Suppressor macrophage (primary cell): Measurements from ENCODE around the gene SNX9.
"Not testable (repeated sequence)": the region's sequence is repeated elsewhere in the genome, so short reads cannot be mapped to it uniquely, and the experiment has no call there.

Experiments used
- DNase-seq, 4 experiments: peaks; one replicate each; pipeline ENCODE4 v3.0.0-alpha.2; 2020 to 2022

SNX9 gene

GRCh38 chr6:157887892-157888291 lies 64.8 kb downstream of the SNX9 start:
- no peak for DNase-seq

DNA sequence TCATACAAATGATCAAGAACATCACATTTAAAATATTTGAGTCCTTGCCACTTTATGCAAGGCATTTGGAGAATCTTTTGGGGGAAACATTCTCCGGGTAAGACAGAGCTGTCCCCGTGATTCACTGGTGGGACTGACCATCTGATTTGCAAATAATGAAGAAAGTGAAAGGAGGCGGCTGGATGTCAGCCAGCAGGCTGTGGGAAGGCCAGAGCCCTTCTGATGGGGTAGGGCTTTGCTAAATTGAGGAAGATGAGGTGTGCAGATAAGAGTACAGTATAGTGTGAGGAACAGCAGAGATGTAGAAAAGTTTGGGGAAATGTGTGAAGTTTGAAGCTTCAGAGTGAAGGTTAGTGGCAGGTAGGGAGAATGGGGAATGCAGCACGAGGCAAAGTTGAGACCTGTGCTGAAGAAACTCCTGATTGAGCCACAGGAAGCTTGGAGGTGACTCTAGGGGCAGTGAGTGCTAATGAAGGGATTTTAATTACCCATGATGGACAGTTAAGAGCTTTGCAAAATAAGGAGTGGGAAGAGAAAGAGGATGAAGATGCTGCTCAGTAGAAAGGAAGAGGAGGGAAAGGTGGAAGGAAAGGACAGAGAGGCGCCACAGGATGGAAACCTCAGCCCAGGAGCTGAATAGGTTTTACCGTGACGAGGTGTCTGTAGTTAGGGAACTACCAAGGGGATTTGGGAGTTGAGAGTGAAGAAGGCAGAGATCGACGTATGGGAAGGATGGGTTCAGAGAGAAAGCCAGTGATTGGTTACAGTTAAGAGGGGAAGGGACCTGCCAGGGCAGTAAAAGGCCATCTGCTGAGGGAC lies 68.7 kb downstream of the SNX9 start:
- peak; percentile 48 to 68 (median 60) for DNase-seq

DNA sequence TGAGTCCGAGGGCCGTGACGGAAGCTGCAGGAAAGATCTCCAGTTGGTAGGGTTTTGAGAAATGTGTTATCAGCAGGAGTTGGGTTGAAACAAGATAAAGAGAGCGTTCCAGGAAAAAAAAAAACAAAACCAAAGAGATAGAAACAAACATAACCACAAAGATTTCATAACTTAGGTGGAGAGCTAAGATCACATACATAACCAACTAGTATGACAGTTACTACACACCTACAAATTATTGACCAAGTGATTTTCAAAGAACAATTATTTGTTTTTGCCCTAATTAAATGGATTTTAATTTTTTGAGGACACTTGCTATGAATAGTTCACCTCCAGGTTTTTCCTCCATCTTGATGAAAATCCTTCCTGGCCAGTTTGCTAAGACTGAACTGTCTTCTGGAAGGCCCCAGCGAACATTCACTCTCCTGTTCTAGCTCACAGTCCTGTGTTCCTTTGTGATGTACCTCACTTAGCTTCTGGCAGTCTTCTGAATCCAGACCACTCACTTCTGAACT lies 69.4 kb downstream of the SNX9 start:
- DNase-seq, result no peak

GRCh38 chr6:157893238-157893637 lies 70.2 kb downstream of the SNX9 start:
- DNase-seq, result no peak

DNA sequence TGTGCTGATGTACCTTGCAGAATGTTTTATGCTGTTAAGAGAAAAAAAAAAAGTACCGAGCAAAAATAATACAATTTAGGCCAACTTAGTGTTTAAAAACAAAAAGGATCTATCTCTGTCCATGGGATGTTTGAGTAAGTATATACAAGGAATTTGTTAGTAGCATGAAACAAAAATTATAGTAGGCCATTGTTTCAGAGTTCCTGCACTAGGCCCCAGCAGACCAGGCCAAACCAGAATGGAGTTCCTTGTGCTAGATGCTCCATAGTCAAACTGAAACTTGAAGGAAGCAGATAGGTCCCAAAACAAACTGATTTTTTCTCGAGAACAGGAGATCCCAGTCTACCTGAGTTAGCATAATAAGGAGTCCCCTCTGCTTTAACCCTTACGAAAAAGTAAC lies 72.5 kb downstream of the SNX9 start:
- no peak for DNase-seq

DNA sequence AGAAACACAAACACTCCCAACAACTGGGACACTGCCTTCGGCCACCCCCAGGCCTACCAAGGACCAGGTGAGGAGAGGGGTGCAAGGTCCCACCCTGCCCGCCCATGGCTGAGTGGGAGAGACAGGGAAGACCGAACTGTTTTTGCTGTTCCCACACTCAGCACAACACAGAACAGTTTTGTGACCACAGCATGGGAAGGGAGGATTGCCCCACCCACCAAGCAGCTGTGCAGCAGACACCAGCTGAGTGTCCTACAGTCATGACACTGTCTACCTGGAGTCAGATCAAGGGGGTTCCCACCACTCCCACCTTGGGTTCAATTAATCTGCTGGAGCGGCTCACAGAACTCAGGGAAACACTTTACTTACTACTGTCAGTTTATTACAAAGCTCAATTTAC lies 73.9 kb downstream of the SNX9 start:
- no peak for DNase-seq

GRCh38 chr6:157898169-157898568 lies 75.1 kb downstream of the SNX9 start:
- no peak for DNase-seq

- DNase-seq, result no peak
These were observed 75.6 kb downstream of the SNX9 start for GRCh38 chr6:157898640-157899039.

DNA sequence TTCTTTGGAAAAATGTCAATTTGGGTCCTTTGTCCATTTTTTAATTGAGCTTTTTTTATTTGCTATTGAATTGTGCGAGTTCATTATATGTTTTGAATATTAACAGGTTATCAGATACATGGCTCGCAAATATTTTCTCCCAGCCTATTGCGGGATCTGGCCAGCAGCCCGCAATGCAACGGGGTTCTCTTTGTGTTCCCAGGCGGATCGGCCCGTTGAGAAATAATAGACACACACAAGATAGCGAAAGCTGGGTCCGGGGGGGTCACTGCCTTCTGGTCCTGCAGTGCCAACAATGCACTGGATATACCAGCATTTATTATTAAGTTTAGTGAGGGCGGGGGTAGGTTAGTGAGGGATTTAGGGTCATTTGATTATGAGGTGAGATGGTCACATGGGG lies 77.2 kb downstream of the SNX9 start:
- DNase-seq, result not testable (repeated sequence)

DNA sequence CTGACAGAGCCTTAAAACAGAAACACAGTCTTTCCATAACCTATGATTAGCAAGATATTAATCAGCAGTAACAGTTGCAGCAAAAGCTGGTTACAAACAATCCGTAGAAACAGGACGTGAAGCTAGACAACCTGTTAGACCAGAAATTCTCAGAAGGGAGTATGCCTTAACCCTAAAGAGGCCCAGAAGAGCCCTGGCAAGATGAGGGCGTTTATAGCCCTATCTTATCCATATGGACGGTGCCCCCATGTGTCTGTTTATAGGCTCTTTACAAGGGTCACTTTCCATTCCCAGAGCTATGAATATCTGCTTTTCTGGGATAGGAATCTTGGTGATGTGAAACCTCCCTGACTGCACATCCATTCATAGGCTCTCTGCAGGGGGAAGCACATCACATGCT lies 77.7 kb downstream of the SNX9 start:
- DNase-seq, result not testable (repeated sequence)

DNA sequence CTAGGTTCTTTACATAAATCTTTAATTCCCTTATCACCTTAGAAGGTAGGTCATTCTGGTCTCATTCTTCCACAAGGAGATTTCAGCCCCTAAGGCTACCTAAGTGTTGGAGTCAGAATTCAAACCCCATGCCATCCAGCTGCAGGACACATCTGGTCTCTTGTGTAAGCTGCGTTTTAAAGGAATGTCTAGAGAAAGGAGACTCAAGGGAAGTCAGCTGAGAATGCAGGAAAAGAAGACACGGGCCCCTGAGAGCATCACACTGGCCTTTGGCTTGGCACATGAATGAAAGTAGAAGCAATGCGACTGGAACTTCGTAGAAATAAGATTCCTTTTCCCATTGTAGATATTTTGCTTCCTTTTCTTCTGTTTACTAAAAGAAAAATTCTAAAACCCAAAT lies 82.0 kb downstream of the SNX9 start:
- DNase-seq, result no peak

DNA sequence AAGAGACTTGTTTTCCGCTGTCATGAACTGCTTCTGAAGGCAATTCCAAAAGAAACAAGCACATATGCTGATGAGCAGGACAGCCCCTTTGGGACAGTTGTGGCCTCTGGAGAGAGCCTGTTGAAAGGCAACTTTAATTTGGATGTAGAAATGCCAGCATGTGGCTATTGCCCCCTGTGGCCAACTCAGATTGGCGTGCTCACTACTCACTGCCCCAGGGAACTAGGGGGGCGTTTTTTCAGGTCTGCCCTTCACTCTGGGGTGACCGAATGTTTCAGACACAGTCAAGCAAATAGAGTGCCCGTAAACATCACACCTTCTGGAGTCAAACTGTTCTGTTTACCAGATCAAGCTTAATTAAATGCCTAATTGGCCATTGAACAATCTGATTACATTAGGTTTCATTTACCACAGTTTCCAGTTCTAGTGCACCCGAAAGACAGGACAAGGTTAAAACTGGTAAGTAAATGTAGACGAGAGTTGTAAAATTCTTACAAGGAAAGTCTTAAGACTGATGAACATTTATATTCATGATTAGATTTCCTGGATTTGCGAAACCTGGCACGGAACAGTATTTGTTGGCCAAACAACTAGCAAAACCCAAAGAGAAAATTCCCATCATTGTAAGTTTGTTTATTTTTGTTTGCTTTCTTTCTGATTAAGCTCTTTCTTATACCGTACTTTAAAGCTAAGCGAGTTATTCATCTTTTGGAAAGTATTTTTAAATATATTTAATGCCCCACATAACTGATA lies 82.7 kb downstream of the SNX9 start:
- no peak for DNase-seq

DNA sequence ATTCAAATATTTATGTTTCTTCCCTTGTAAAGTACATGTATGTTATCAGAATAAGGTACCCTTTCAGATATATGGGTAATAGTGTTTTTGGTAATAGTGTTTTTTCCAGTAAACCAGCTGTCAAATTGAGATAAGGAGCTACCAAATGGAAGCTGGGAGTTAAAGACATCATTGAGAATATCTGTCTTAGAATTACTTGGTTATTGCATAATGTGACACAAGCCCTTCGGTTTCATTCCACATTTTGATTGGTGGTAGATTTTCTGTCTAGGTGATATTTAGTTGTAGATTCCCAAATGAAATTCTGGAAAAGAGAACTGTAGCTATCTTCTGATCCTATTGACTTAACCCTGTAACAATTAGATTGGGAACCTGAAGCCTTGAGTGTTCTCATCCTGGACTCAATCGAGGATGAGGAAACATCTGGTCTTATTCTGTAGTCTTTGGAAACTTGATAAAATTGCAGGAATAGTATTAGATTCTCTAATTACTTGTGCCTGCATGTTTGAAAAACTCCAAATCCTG lies 83.6 kb downstream of the SNX9 start:
- DNase-seq, result no peak

DNA sequence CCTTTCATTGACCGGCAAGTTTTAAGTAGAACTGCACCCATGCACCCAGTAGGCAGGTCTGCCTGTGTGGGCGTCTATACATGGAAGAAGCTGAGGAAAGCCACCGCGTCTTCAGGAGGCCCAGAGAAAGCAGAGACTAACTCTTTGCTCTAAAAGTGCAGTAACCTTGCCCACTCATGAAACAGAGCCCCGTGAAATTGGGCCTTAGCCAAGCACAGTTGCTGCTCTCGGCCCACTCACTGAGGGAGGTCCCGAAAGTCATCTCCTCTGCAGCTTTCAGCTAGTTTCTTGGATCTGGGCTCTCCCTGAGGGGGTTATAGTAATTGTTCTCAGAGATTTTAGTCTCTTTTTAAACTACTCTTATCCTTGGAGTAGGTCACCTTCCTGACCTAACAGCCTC lies 84.6 kb downstream of the SNX9 start:
- DNase-seq, result no peak

GRCh38 chr6:157908369-157909281 lies 85.6 kb downstream of the SNX9 start:
- DNase-seq, result no peak

GRCh38 chr6:157909282-157909664 lies 86.2 kb downstream of the SNX9 start:
- DNase-seq, result no peak

GRCh38 chr6:157911278-157911677 lies 88.2 kb downstream of the SNX9 start:
- no peak for DNase-seq

DNA sequence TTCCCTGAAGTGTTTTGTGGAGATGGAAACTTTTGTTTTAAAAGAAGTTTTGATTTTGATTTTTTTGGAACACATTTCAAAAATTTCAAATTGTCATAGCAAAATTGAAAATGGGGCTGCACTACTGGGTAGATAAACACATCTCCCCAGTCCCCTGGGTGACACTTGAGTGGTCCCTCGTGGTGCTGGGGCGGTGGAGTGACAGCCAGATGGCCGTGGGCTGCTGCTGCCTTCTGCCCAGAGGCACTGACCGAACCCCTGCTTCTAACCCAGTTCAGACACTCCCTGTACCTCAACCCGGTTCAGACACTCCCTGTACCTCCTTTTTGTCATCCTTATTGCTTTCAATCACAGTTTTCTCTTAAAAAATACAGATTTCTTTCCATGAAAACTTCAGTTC lies 88.7 kb downstream of the SNX9 start:
- no peak for DNase-seq

DNA sequence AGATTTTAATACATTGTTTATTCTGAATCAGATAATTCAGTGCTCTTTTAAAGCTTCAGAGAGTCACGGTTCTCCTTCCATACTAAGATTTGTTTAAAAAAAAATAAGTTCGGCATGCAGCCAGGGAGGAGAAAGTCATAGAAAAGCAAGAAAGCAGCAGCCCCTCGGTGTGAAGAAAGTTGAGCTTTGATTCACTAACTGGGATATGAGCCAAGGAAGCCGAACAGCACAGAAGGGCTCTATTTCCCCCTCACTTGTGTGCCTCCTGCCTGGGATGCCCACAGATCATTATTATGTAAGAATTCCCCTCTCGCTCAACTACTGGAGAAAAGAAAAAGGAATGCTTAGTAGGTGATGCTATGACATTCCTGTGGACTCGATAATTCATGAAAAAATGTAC lies 89.3 kb downstream of the SNX9 start:
- no peak for DNase-seq

GRCh38 chr6:157921685-157922367 lies 98.8 kb downstream of the SNX9 start:
- no peak for DNase-seq

GRCh38 chr6:157925771-157926170 lies 102.7 kb downstream of the SNX9 start:
- DNase-seq, result no peak

GRCh38 chr6:157927011-157927410 lies 104.0 kb downstream of the SNX9 start:
- DNase-seq, result no peak
